Muscle layer of duodenum (tissue), 2 donors: Measurements from ENCODE around the gene MAST4.

Source experiments
- H3K27ac ChIP-seq: one replicate; pipeline ENCODE4 v1.7.0; 2013; ENCODE audit warnings: mild to moderate bottlenecking, low read length
- H3K27me3 ChIP-seq: one replicate; pipeline ENCODE4 v1.7.0; 2013; ENCODE audit warnings: low read depth, mild to moderate bottlenecking, control low read depth, low read length
- H3K36me3 ChIP-seq, 2 donors: one replicate each; pipeline ENCODE4 v1.7.0; 2013; ENCODE audit warnings: low read length in 2 of 2, control low read depth in 1 of 2, mild to moderate bottlenecking in 1 of 2; ENCODE audit not compliant: insufficient read depth in 2 of 2, control insufficient read depth in 1 of 2
- H3K4me1 ChIP-seq, 2 donors: one replicate each; pipeline ENCODE4 v1.7.0; 2013; ENCODE audit warnings: low read length in 2 of 2, mild to moderate bottlenecking in 2 of 2, control low read depth in 1 of 2, moderate library complexity in 1 of 2; ENCODE audit not compliant: insufficient read depth in 2 of 2, control insufficient read depth in 1 of 2
- H3K4me3 ChIP-seq, 2 donors: one replicate each; pipeline ENCODE4 v1.7.0; 2013; ENCODE audit warnings: low read length in 2 of 2, low read depth in 1 of 2, mild to moderate bottlenecking in 1 of 2
- H3K9me3 ChIP-seq, 2 donors: one replicate each; pipeline ENCODE4 v1.7.0; 2013; ENCODE audit warnings: low read length in 2 of 2, control low read depth in 1 of 2, mild to moderate bottlenecking in 1 of 2; ENCODE audit not compliant: control insufficient read depth in 1 of 2
- donor health status: healthy.

MAST4 gene

GRCh38 chr5:66595756-66596635 is at the start of gene MAST4:
Gene MAST4, plus strand, starts transcription at chr5:66596393. Its CDS starts 263 bp downstream, at chr5:66596656.
- Histone ChIP-seq H3K27ac (no peak within 1 kb of the TSS), H3K9me3 (no peaks in the 10 kb centered on the region), H3K4me3 (peak within 1 kb of the TSS; percentile 76 to 88), H3K27me3 (peaks cover 17% of the 10 kb centered on the region), H3K4me1 (peaks cover 0 to 15% of the 10 kb centered on the region in 2 donors), H3K36me3 (no peaks in the 10 kb centered on the region)

GRCh38 chr5:66546541-66546940 is 49.7 kb upstream of the MAST4 start:
- Histone ChIP-seq H3K4me3 (no peak overlapping the region), H3K9me3 (peaks cover 0 to 7% of the 10 kb centered on the region in 2 donors), H3K36me3 (no peaks in the 10 kb centered on the region), H3K27me3 (no peaks in the 10 kb centered on the region), H3K4me1 (no peaks in the 10 kb centered on the region), H3K27ac (no peak overlapping the region)

GRCh38 chr5:66551338-66551737 is 44.9 kb upstream of the MAST4 start:
- Histone ChIP-seq H3K27me3 (no peaks in the 10 kb centered on the region), H3K4me3 (no peak overlapping the region), H3K9me3 (peaks cover 2 to 9% of the 10 kb centered on the region in 2 donors), H3K4me1 (no peaks in the 10 kb centered on the region), H3K27ac (no peak overlapping the region), H3K36me3 (no peaks in the 10 kb centered on the region)

- H3K4me1 ChIP-seq: no peaks in the 10 kb centered on the region
Measured at GRCh38 chr5:66551945-66552344, 44.2 kb upstream of the MAST4 start.

GRCh38 chr5:66553368-66553912 is 42.8 kb upstream of the MAST4 start:
- peaks cover 2 to 7% of the 10 kb centered on the region in 2 donors for H3K9me3 ChIP-seq
- no peak overlapping the region for H3K4me3 ChIP-seq
- no peaks in the 10 kb centered on the region for H3K27me3 ChIP-seq
- no peaks in the 10 kb centered on the region for H3K4me1 ChIP-seq
- H3K36me3 ChIP-seq: no peaks in the 10 kb centered on the region
- H3K27ac ChIP-seq: no peak overlapping the region

More at GRCh38 chr5:66551945-66552344, 44.2 kb upstream of the MAST4 start:
- H3K27me3 ChIP-seq: no peaks in the 10 kb centered on the region
- H3K4me3 ChIP-seq: no peak overlapping the region
- H3K9me3 ChIP-seq: peaks cover 2 to 7% of the 10 kb centered on the region in 2 donors
- H3K36me3 ChIP-seq: no peaks in the 10 kb centered on the region
- no peak overlapping the region for H3K27ac ChIP-seq

- H3K4me3 ChIP-seq: no peak overlapping the region
- no peaks in the 10 kb centered on the region for H3K27me3 ChIP-seq
- peaks cover 2 to 4% of the 10 kb centered on the region in 2 donors for H3K9me3 ChIP-seq
- no peaks in the 10 kb centered on the region for H3K36me3 ChIP-seq
- no peaks in the 10 kb centered on the region for H3K4me1 ChIP-seq
- no peak overlapping the region for H3K27ac ChIP-seq
Measured at GRCh38 chr5:66553916-66554575, 42.1 kb upstream of the MAST4 start.

GRCh38 chr5:66554884-66555283 is 41.3 kb upstream of the MAST4 start:
- no peaks in the 10 kb centered on the region for H3K27me3 ChIP-seq
- no peak overlapping the region for H3K27ac ChIP-seq
- peaks cover 2 to 3% of the 10 kb centered on the region in 2 donors for H3K9me3 ChIP-seq
- no peaks in the 10 kb centered on the region for H3K4me1 ChIP-seq
- H3K36me3 ChIP-seq: no peaks in the 10 kb centered on the region
- H3K4me3 ChIP-seq: no peak overlapping the region

GRCh38 chr5:66558560-66558959 is 37.6 kb upstream of the MAST4 start:
- H3K36me3 ChIP-seq: no peaks in the 10 kb centered on the region
- no peaks in the 10 kb centered on the region for H3K4me1 ChIP-seq
- no peak overlapping the region for H3K4me3 ChIP-seq
- no peak overlapping the region for H3K27ac ChIP-seq
- peaks cover 2 to 6% of the 10 kb centered on the region in 2 donors for H3K9me3 ChIP-seq
- no peaks in the 10 kb centered on the region for H3K27me3 ChIP-seq

- H3K4me3 ChIP-seq: no peak overlapping the region
- no peaks in the 10 kb centered on the region for H3K36me3 ChIP-seq
- H3K9me3 ChIP-seq: peaks cover 1 to 3% of the 10 kb centered on the region in 2 donors
- H3K27ac ChIP-seq: no peak overlapping the region
- no peaks in the 10 kb centered on the region for H3K27me3 ChIP-seq
- no peaks in the 10 kb centered on the region for H3K4me1 ChIP-seq
Measured at GRCh38 chr5:66560371-66560770, 35.8 kb upstream of the MAST4 start.

GRCh38 chr5:66561256-66561990 is 34.8 kb upstream of the MAST4 start:
- peaks cover 0 to 3% of the 10 kb centered on the region in 2 donors for H3K9me3 ChIP-seq
- no peak overlapping the region for H3K4me3 ChIP-seq
- H3K4me1 ChIP-seq: no peaks in the 10 kb centered on the region
- H3K27ac ChIP-seq: no peak overlapping the region
- H3K27me3 ChIP-seq: no peaks in the 10 kb centered on the region
- H3K36me3 ChIP-seq: no peaks in the 10 kb centered on the region

- Histone ChIP-seq H3K27ac (no peak overlapping the region), H3K9me3 (peaks cover 0 to 3% of the 10 kb centered on the region in 2 donors), H3K27me3 (no peaks in the 10 kb centered on the region), H3K36me3 (no peaks in the 10 kb centered on the region), H3K4me3 (no peak overlapping the region), H3K4me1 (no peaks in the 10 kb centered on the region)
Measured at GRCh38 chr5:66565878-66566277, 30.3 kb upstream of the MAST4 start.
